AG10803 (cell line): ENCODE measurements around the gene ABHD12B.
A peak's percentile ranks its signal among the peaks of the same experiment; 100 is the strongest.
"Not testable (repeated sequence)": the region's sequence is repeated elsewhere in the genome, so short reads cannot be mapped to it uniquely, and the experiment has no call there.

Experiments
- DNase-seq: peaks from one replicate; pipeline ENCODE4 v3.0.0; 2010; ENCODE audit warnings: low read depth
- H3K4me3 ChIP-seq: 2 replicates; pipeline ENCODE4 v1.5.1; 2011; ENCODE audit warnings: mild to moderate bottlenecking, low read length, control low read depth
- TF ChIP-seq, protein P1 (sequence below): conservative IDR thresholded peaks from 2 replicates; pipeline ENCODE4 v1.5.1; 2011; ENCODE audit warnings: mild to moderate bottlenecking, low read length, control low read depth, inconsistent platforms

ABHD12B gene

DNA sequence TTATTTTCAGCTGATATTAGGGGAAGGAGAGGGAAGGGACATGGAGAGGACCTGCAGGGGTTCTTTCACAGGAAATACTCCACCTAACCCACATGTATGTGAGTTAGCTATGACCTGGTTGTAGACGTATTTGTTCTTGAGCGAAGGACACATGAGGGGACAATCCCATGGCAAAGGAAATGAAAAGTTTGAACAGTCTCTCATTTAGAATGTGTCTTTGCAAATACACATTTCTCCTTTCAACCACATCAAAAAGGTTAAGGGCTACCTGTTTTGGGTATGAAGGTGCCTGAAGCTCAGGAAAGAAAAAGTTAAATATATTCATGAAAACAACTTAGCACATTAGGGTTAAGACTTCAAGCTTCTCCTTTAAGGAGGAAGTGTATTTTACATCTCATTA, 65.0 kb downstream of the ABHD12B start:
- no peak for DNase-seq
- TF ChIP-seq, protein P1, sequence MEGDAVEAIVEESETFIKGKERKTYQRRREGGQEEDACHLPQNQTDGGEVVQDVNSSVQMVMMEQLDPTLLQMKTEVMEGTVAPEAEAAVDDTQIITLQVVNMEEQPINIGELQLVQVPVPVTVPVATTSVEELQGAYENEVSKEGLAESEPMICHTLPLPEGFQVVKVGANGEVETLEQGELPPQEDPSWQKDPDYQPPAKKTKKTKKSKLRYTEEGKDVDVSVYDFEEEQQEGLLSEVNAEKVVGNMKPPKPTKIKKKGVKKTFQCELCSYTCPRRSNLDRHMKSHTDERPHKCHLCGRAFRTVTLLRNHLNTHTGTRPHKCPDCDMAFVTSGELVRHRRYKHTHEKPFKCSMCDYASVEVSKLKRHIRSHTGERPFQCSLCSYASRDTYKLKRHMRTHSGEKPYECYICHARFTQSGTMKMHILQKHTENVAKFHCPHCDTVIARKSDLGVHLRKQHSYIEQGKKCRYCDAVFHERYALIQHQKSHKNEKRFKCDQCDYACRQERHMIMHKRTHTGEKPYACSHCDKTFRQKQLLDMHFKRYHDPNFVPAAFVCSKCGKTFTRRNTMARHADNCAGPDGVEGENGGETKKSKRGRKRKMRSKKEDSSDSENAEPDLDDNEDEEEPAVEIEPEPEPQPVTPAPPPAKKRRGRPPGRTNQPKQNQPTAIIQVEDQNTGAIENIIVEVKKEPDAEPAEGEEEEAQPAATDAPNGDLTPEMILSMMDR = no peak
- H3K4me3 ChIP-seq = no peak overlapping the region

DNA sequence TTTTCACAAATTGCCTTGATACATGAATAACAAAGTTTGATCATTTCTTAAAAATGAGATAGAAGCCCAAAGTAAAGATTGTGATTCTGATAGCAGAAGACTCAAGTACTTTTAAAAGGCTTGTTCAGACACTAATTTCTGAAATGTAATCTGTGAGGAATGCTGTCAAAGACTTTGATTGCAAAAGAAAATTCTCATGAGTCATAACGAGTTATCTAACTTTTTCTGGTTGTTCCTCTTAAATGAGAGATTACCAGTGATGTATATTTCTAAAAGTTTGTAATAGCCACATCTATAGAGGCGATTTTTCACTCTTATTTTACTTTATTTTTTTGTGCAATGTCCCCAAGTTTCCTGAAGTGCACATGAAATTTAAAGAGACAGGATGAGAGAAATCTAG, 65.5 kb downstream of the ABHD12B start:
- TF ChIP-seq, protein P1 = no peak
- peak; percentile 55 for DNase-seq
- H3K4me3 ChIP-seq = no peak overlapping the region

DNA sequence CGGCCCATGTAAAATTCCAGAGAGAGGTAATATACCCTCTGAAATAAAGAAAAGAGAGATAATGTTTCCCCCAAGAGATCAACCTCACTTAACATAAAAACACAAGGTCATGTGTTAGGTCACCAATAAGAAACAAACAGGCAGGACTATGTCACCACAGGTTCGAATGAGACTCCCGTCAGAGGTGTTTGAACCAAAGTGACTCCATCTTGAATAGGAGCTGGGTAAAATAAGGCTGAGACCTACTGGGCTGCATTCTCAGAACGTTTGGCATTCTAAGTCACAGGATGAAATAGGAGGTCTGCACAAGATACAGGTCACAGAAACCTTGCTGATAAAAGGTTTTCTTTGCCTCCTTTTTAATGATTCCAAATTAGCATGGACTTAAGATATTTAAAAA, 65.9 kb downstream of the ABHD12B start:
- TF ChIP-seq, protein P1 = no peak
- DNase-seq = no peak

DNA sequence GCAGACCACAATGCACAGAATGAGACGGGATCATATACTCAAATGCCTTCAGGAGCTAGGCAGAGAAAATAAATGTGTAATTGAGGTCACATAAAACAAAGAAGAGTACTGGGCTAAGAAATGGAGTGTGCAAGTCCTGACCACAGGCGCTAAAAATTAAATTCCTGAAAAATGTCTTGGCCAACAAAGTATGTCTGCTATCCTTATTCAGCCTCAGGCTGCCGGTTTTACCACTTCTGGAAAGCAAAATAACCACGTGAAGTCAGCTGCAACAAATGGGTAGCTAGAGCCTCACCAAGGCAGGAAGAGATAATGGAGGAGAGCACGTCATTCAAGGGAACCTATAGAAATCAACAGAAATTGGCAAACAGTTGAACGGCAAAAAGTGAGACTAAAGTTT, 69.3 kb downstream of the ABHD12B start:
- TF ChIP-seq, protein P1 = no peak
- DNase-seq = peak; percentile 45

More for the DNA sequence above, 65.9 kb downstream of the ABHD12B start:
- H3K4me3 ChIP-seq = no peak overlapping the region

DNA sequence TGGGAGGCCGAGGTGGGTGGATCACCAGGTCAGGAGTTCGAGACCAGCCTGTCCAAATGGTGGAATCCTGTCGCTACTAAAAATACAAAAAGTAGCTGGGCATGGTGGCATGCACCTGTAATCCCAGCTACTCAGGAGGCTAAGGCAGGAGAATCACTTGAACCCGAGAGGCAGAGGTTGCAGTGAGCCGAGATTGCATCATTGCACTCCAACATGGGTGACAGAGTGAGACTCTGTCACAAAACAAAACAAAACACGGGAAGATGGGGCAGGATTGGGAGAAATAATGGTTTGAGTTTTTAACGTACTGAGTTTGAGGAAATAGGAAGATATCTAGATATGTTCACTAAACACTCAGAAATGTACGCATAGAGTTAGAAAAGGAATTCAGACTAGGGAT, 69.8 kb downstream of the ABHD12B start:
- H3K4me3 ChIP-seq, DNase-seq: not testable (repeated sequence)

More for the DNA sequence above, 69.3 kb downstream of the ABHD12B start:
- no peak overlapping the region for H3K4me3 ChIP-seq

DNA sequence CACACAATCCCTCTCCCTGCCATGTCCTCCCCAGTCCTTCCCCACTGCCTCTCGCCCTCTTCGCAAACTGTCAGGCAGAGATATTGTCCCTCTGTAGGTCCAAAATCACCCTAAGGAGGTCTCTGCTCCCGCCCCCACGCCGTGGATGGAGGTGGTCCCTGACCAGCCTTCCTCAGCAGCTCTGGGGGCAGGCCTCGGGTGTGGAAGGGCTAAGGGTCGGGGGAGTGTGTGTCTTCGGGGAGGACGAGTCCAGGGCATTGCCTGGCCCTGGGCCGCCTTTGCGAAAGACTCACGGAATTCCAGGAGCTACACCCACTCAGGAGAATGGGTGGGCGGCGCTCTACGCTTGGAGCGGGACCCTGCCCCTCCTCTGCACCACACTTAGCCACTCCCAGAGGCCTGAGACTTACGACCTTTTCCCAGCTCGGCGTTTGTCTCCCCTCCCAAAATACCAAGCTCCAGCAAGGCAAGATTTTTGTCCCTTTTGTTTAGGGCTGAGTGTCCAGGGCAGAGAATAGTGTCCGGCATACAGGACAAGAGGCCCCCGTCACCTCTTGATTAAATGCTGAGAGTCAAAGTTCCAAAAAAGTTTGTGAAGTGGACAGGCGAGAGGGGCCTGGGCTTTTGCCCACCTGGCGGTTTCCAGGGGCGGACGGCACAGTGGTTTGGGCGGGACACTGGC, 71.5 kb downstream of the ABHD12B start:
- peak overlapping the region; percentile 88 for H3K4me3 ChIP-seq
- TF ChIP-seq, protein P1 = no peak
- DNase-seq = peak; percentile 50

DNA sequence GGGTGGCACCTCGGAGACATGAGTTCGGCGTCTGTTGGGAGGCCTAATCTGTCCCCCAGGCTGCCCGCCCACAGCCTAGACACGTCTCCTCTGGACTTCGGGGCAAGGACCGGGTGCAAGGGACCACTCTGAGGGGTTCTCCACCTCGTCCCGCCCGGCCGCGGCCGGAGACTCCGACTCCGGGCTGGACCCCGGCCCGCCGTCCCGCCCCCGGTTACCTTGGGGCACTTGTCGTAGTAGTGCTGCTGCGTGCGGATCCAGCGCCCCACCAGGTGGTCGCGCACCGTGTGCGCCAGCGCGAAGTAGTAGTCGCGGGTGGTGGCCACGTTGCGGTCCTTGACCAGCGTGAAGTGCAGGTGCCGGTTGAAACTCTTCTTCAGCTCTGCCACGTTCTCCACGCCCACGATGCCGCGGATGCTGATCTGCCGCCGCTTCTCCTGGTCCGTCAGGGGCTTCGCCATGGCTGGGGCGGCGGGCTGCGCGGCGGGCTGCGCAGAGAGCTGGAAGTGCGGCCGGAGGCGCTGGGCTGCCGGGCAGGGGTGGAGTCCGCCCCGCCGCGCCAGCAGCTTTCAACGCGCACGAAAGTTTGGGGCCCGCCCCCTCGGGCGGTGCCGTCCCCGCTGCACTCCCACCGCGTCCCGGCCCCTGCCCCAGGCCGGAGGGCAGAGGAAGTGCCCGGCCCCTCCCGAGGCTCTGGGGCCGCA, 72.2 kb downstream of the ABHD12B start, which contains the start of gene PYGL:
Gene PYGL (minus strand): TSS at position 541 of the 704 bp plus-strand sequence. CDS start 80 bp downstream, at position 461.
- H3K4me3 ChIP-seq = peak within 1 kb of the TSS; percentile 88
- peak; percentile 63 for DNase-seq
- TF ChIP-seq, protein P1 = no peak
